Measurements from ENCODE around the gene FOLR1.

Gene FOLR1

DNA sequence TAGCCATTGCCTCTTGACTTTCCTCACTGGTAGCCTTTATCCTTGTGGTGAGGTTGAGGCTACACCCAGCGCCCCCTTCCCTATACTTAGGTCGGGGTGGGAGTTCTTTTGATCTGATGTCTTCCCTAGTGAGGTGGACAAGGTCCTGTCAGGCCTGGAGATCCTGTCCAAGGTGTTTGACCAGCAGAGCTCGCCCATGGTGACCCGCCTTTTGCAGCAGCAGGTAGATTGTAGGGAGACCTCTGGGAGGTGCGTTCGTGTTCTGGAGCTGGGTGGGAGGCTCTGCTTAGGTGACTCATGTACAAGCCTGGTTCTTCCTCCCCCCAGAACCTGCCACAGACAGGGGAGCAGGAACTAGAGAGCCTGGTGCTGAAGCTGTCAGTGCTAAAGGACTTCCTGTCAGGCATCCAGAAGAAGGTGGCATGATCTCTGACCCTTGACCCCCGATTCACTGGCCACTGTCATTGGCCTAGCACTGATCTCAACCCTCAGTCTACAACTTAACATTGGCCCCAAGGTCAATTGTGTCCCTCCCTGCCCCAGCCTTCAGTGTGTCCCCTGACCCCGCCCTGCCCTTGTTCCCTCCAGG lies 37.5 kb downstream of the FOLR1 start:
- no peak overlapping the region for H3K27ac ChIP-seq (ENCODE audit: low read depth, low read length)

DNA sequence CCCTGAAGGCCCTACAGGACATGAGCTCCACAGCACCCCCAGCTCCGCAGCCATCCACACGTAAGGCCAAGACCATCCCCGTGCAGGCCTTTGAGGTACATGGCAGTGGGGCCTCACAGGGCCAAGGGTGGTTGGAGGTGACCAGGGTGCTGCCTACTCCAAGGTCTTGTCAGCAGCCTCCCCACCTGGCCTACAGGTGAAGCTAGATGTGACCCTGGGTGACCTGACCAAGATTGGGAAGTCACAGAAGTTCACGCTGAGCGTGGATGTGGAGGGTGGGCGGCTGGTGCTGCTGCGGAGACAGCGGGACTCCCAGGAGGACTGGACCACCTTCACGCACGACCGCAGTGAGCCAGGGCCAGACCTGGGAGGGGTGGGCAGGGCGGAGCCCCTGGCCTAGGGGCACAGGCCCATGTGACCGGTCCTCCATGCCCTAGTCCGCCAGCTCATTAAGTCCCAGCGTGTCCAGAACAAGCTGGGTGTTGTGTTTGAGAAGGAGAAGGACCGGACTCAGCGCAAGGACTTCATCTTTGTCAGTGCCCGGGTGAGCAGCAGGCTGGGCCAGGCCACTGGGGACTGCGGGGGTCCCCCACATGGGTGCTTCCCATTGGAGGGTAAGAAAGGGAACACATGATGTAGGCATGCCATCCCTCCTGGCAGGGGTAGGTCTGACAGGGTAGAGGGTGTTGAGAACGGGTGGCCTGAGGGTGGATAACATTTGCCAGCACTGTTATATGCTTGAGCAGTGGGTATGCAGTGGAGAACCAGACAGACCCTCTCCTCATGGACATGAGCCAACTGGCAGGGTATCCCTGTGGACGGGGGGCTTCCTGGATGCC lies 38.2 kb downstream of the FOLR1 start:
- Histone ChIP-seq H3K27ac (ENCODE audit: low read depth, low read length) (no peak overlapping the region), H3K9me3 (ENCODE audit: control insufficient read depth in 1 of 2, low read length in 2 of 2) (no peaks in the 10 kb centered on the region), H3K4me1 (ENCODE audit: control insufficient read depth in 1 of 2, insufficient read depth in 2 of 2, low read length in 2 of 2) (peaks cover 7 to 8% of the 10 kb centered on the region in 2 donors), H3K9ac (ENCODE audit: low read depth in 1 of 2, low read length in 2 of 2) (no peak overlapping the region), H3K36me3 (ENCODE audit: control insufficient read depth in 1 of 2, insufficient read depth in 2 of 2, low read length in 2 of 2) (peaks cover 50 to 72% of the 10 kb centered on the region in 2 donors), H3K27me3 (ENCODE audit: control insufficient read depth in 1 of 2, insufficient read depth in 2 of 2, low read length in 2 of 2) (no peaks in the 10 kb centered on the region), H3K4me3 (ENCODE audit: low read depth in 1 of 2, low read length in 2 of 2) (no peak overlapping the region)

More for the DNA sequence above, 37.5 kb downstream of the FOLR1 start:
- peaks cover 46 to 65% of the 10 kb centered on the region in 2 donors for H3K36me3 ChIP-seq (ENCODE audit: control insufficient read depth in 1 of 2, insufficient read depth in 2 of 2, low read length in 2 of 2)
- H3K4me3 ChIP-seq (ENCODE audit: low read depth in 1 of 2, low read length in 2 of 2) = no peak overlapping the region
- peaks cover 8 to 10% of the 10 kb centered on the region in 2 donors for H3K4me1 ChIP-seq (ENCODE audit: control insufficient read depth in 1 of 2, insufficient read depth in 2 of 2, low read length in 2 of 2)
- H3K9ac ChIP-seq (ENCODE audit: low read depth in 1 of 2, low read length in 2 of 2) = no peak overlapping the region
- H3K27me3 ChIP-seq (ENCODE audit: control insufficient read depth in 1 of 2, insufficient read depth in 2 of 2, low read length in 2 of 2) = no peaks in the 10 kb centered on the region
- no peaks in the 10 kb centered on the region for H3K9me3 ChIP-seq (ENCODE audit: control insufficient read depth in 1 of 2, low read length in 2 of 2)

DNA sequence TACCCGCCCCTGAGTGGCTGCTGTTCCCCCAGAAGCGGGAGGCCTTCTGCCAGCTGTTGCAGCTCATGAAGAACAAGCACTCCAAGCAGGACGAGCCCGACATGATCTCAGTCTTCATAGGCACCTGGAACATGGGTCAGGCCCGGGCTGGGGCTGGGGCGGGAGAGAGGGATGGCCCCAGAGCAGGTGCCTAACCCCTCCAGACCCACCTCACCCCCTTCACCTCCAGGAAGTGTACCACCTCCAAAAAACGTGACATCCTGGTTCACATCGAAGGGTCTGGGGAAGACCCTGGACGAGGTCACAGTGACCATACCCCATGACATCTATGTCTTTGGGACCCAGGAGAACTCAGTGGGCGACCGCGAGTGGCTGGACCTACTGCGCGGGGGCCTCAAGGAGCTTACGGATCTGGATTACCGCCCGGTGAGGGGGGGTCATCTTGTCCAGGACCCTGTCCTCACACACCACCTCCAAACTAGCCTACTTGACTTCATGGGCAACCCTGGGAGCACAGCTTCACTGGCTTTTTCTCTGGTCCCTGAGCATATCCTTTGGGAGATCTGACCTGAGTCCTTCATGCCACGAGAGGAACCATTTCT lies 38.9 kb downstream of the FOLR1 start:
- H3K36me3 ChIP-seq (ENCODE audit: control insufficient read depth in 1 of 2, insufficient read depth in 2 of 2, low read length in 2 of 2) = peaks cover 56 to 77% of the 10 kb centered on the region in 2 donors
- peaks cover under 1 to 1% of the 10 kb centered on the region in 2 donors for H3K4me1 ChIP-seq (ENCODE audit: control insufficient read depth in 1 of 2, insufficient read depth in 2 of 2, low read length in 2 of 2)
- H3K4me3 ChIP-seq (ENCODE audit: low read depth in 1 of 2, low read length in 2 of 2) = no peak overlapping the region
- no peaks in the 10 kb centered on the region for H3K9me3 ChIP-seq (ENCODE audit: control insufficient read depth in 1 of 2, low read length in 2 of 2)
- no peak overlapping the region for H3K9ac ChIP-seq (ENCODE audit: low read depth in 1 of 2, low read length in 2 of 2)
- no peaks in the 10 kb centered on the region for H3K27me3 ChIP-seq (ENCODE audit: control insufficient read depth in 1 of 2, insufficient read depth in 2 of 2, low read length in 2 of 2)
- H3K27ac ChIP-seq (ENCODE audit: low read depth, low read length) = no peak overlapping the region

DNA sequence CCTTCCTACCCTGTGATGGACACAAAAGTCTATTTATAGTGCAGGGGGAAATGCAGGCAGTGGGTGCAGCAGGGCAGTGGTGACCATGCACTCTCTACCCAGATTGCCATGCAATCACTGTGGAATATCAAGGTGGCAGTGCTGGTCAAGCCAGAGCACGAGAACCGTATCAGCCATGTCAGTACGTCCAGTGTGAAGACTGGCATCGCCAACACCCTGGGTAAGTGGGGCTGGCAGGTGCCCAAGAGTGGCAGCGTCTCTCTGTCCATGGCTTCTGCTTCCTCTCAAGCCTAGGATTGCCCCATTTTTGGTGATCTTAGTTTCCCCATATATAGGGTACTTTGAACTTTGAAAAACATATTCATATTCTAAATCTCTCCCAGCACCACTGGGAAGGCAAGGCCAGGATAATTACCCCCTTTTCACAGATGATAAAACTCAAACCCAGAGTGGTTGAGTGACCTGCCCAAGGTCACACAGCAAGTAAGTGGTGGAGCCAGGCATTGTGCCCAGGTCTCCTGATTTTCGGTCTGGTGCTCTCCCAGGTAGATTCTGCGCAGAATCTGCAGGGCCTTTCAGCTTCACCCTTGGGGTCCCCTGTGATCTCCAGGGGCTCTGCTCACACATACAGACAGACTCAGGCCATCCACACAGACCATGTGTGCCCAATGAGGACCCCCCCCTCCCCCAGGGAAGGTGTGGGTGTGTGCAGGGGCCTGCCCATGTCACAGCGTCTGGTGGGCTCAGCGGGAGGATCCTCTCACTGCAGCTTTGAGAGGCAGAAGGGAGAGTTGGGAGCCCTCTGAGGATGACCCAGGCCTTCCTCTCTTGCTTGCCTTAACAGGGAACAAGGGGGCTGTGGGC lies 39.7 kb downstream of the FOLR1 start:
- Histone ChIP-seq H3K9me3 (ENCODE audit: control insufficient read depth in 1 of 2, low read length in 2 of 2) (no peaks in the 10 kb centered on the region), H3K4me3 (ENCODE audit: low read depth in 1 of 2, low read length in 2 of 2) (no peak overlapping the region), H3K9ac (ENCODE audit: low read depth in 1 of 2, low read length in 2 of 2) (no peak overlapping the region), H3K36me3 (ENCODE audit: control insufficient read depth in 1 of 2, insufficient read depth in 2 of 2, low read length in 2 of 2) (peaks cover 56 to 85% of the 10 kb centered on the region in 2 donors), H3K27me3 (ENCODE audit: control insufficient read depth in 1 of 2, insufficient read depth in 2 of 2, low read length in 2 of 2) (no peaks in the 10 kb centered on the region), H3K27ac (ENCODE audit: low read depth, low read length) (no peak overlapping the region), H3K4me1 (ENCODE audit: control insufficient read depth in 1 of 2, insufficient read depth in 2 of 2, low read length in 2 of 2) (no peaks in the 10 kb centered on the region)

DNA sequence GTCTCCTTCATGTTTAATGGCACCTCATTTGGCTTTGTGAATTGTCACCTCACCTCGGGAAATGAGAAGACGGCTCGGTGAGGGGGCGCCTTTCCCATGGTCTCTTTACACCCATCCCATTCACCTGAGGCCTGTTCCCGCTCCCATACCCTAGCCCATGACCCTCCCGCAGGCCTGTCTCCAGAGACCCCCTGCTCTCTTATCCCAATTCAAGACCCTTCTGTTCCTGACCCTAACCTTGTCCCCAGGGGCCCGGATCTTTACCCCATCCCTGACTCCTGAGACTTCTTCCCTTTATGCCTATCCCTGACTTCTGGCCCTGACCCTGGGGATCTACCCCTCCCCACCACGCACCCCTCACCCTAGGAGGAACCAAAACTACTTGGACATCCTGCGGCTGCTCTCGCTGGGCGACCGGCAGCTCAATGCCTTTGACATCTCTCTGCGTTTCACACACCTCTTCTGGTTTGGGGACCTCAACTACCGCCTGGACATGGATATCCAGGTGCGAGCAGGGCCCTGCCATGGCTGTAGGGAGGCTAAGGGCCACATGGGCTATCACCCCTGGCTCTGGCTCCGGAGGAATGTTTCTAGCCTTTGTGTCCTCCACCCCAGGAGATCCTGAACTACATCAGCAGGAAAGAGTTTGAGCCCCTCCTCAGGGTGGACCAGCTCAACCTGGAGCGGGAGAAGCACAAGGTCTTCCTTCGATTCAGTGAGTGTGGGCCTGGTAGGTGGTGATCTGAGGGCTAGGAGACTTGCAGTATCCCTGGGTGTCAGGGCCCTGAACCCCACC lies 40.5 kb downstream of the FOLR1 start:
- H3K4me3 ChIP-seq (ENCODE audit: low read depth in 1 of 2, low read length in 2 of 2) = no peak overlapping the region
- peaks cover 0 to 3% of the 10 kb centered on the region in 2 donors for H3K4me1 ChIP-seq (ENCODE audit: control insufficient read depth in 1 of 2, insufficient read depth in 2 of 2, low read length in 2 of 2)
- no peaks in the 10 kb centered on the region for H3K27me3 ChIP-seq (ENCODE audit: control insufficient read depth in 1 of 2, insufficient read depth in 2 of 2, low read length in 2 of 2)
- no peaks in the 10 kb centered on the region for H3K9me3 ChIP-seq (ENCODE audit: control insufficient read depth in 1 of 2, low read length in 2 of 2)
- no peak overlapping the region for H3K27ac ChIP-seq (ENCODE audit: low read depth, low read length)
- peaks cover 56 to 93% of the 10 kb centered on the region in 2 donors for H3K36me3 ChIP-seq (ENCODE audit: control insufficient read depth in 1 of 2, insufficient read depth in 2 of 2, low read length in 2 of 2)
- no peak overlapping the region for H3K9ac ChIP-seq (ENCODE audit: low read depth in 1 of 2, low read length in 2 of 2)

DNA sequence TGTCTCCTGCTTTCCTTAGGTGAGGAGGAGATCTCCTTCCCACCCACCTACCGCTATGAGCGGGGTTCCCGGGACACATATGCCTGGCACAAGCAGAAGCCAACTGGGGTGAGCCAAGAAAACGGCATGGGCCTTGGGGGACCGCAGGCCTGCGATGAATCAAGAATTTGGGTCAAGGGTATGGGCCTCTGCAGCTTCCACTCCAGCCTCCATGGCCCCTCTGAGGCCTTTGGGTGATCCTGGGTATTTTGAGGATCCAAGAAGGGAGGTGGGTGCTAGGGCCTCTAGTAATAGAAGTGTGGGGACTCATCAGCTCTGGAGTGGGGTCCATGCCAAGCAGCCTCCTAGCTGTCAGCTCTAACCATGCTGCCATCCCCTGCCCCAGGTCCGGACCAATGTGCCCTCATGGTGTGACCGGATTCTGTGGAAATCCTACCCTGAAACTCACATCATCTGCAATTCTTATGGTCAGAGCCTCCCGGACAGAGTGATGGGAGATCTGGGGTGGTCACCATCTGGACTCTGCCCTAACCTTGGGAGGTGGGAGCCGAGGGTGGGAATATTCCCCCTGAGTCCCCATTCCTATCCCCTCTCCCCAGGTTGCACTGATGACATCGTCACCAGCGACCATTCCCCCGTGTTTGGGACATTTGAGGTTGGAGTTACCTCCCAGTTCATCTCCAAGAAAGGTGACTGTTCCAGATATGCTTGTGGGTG lies 41.3 kb downstream of the FOLR1 start:
- H3K9ac ChIP-seq (ENCODE audit: low read depth in 1 of 2, low read length in 2 of 2) = no peak overlapping the region
- peaks cover 55 to 94% of the 10 kb centered on the region in 2 donors for H3K36me3 ChIP-seq (ENCODE audit: control insufficient read depth in 1 of 2, insufficient read depth in 2 of 2, low read length in 2 of 2)
- H3K27me3 ChIP-seq (ENCODE audit: control insufficient read depth in 1 of 2, insufficient read depth in 2 of 2, low read length in 2 of 2) = no peaks in the 10 kb centered on the region
- H3K4me3 ChIP-seq (ENCODE audit: low read depth in 1 of 2, low read length in 2 of 2) = no peak overlapping the region
- no peak overlapping the region for H3K27ac ChIP-seq (ENCODE audit: low read depth, low read length)
- no peaks in the 10 kb centered on the region for H3K9me3 ChIP-seq (ENCODE audit: control insufficient read depth in 1 of 2, low read length in 2 of 2)
- H3K4me1 ChIP-seq (ENCODE audit: control insufficient read depth in 1 of 2, insufficient read depth in 2 of 2, low read length in 2 of 2) = peaks cover 7 to 8% of the 10 kb centered on the region in 2 donors

DNA sequence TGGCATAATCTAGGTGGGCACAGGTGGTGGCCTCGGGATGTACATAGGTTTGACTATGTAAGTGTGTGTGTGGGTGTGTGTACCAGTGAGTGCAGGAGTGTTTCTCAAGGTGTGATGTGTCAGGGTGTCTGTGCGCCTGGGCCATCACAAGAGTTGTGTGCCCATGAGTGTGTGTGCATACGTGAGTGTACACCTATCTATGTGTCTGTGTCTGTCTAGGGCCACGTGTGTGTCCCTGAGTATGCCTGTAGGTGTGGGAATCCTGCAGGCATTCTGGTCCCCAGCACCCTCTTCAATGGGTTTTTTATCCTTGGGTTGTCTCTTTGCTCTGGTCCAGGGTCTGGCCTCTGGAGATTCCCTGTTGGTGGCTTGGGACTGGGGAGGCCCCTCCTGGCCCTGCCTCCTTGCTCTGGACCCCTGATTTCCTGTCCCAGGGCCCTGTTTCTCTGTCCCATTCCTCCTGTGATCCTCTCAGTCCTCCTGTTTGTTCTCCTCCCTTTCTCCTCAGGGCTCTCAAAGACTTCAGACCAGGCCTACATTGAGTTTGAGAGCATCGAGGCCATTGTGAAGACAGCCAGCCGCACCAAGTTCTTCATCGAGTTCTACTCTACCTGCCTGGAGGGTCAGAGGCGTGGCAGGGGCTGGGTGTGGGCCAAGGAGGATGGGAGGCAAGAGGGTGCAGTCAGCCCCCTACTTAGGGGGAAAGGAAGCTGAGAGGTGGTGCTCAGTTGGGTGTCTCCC lies 42.0 kb downstream of the FOLR1 start:
- Histone ChIP-seq H3K4me3 (ENCODE audit: low read depth in 1 of 2, low read length in 2 of 2) (no peak overlapping the region), H3K27ac (ENCODE audit: low read depth, low read length) (no peak overlapping the region), H3K36me3 (ENCODE audit: control insufficient read depth in 1 of 2, insufficient read depth in 2 of 2, low read length in 2 of 2) (peaks cover 51 to 87% of the 10 kb centered on the region in 2 donors), H3K27me3 (ENCODE audit: control insufficient read depth in 1 of 2, insufficient read depth in 2 of 2, low read length in 2 of 2) (peaks cover 0 to under 1% of the 10 kb centered on the region in 2 donors), H3K9me3 (ENCODE audit: control insufficient read depth in 1 of 2, low read length in 2 of 2) (no peaks in the 10 kb centered on the region), H3K9ac (ENCODE audit: low read depth in 1 of 2, low read length in 2 of 2) (no peak overlapping the region), H3K4me1 (ENCODE audit: control insufficient read depth in 1 of 2, insufficient read depth in 2 of 2, low read length in 2 of 2) (peaks cover 11 to 13% of the 10 kb centered on the region in 2 donors)

DNA sequence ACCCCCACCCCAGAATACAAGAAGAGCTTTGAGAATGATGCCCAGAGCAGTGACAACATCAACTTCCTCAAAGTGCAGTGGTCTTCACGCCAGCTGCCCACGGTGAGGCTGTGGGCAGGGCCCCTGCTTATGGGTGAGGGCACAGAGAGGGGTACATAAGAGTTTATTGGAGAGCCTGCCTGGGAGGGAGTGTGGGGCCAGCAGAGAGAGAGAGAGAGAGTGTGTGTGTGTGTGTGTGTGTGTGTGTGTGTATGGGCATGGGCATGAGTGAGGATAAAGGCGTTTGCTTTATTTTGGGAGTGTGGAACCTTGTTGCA lies 42.5 kb downstream of the FOLR1 start:
- no peak overlapping the region for H3K27ac ChIP-seq (ENCODE audit: low read depth, low read length)
- no peak overlapping the region for H3K9ac ChIP-seq (ENCODE audit: low read depth in 1 of 2, low read length in 2 of 2)
- peaks cover 16 to 18% of the 10 kb centered on the region in 2 donors for H3K4me1 ChIP-seq (ENCODE audit: control insufficient read depth in 1 of 2, insufficient read depth in 2 of 2, low read length in 2 of 2)
- peaks cover 2 to 6% of the 10 kb centered on the region in 2 donors for H3K27me3 ChIP-seq (ENCODE audit: control insufficient read depth in 1 of 2, insufficient read depth in 2 of 2, low read length in 2 of 2)
- H3K4me3 ChIP-seq (ENCODE audit: low read depth in 1 of 2, low read length in 2 of 2) = no peak overlapping the region
- peaks cover 48 to 81% of the 10 kb centered on the region in 2 donors for H3K36me3 ChIP-seq (ENCODE audit: control insufficient read depth in 1 of 2, insufficient read depth in 2 of 2, low read length in 2 of 2)
- no peaks in the 10 kb centered on the region for H3K9me3 ChIP-seq (ENCODE audit: control insufficient read depth in 1 of 2, low read length in 2 of 2)
